ENCODE data around the gene ZNF23. TPM values are rescaled to one million over a fixed set of nuclear protein-coding genes. Genes with fewer than 3 reads are reported as not detected.
A peak's percentile ranks its signal among the peaks of the same experiment; 100 is the strongest.

ZNF23 gene
- total RNA-seq, 1 donor from 2014 or later, result 18.2 TPM

DNA sequence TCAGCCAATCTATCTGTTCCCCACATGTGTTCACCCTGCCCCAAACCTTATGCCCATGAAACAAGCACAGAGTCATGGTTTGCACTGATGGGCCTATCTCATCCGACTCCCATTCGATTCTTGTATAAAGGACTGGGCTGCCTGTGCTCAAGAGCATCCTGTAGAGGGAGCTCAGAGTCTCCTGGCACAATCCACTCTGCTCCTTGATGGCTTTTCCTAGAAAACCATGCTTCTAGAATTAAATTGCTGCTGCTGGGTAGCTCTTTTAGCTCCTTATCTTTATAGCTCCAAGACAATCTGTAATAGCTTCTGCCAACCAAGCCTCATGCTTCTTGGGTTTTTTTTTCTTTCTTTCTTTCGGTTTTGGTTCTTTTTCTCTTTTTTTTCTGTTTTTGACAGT is 17.4 kb upstream of the ZNF23 start:
- no peak overlapping the region for H3K4me3 Mint-ChIP-seq
- H3K36me3 Mint-ChIP-seq, result no peaks in the 10 kb centered on the region
- H3K4me1 Mint-ChIP-seq, result peaks cover 8% of the 10 kb centered on the region
- H3K4me3 ChIP-seq, result no peak overlapping the region
- no peaks in the 10 kb centered on the region for H3K36me3 ChIP-seq
- no peaks in the 10 kb centered on the region for H3K27me3 ChIP-seq
- H2AFZ ChIP-seq (replicated peaks), result no peak overlapping the region
- H3K27me3 Mint-ChIP-seq (ENCODE audit: insufficient read depth, low read depth), result no peaks in the 10 kb centered on the region
- H3K79me2 ChIP-seq (ENCODE audit: low read depth), result peaks cover 9% of the 10 kb centered on the region
- no peak for TF ChIP-seq EZH2 (IDR thresholded peaks at IDR 0.05)
- TF ChIP-seq EZH2phosphoT487 (IDR thresholded peaks at IDR 0.05), result no peak
- TF ChIP-seq, protein P1, sequence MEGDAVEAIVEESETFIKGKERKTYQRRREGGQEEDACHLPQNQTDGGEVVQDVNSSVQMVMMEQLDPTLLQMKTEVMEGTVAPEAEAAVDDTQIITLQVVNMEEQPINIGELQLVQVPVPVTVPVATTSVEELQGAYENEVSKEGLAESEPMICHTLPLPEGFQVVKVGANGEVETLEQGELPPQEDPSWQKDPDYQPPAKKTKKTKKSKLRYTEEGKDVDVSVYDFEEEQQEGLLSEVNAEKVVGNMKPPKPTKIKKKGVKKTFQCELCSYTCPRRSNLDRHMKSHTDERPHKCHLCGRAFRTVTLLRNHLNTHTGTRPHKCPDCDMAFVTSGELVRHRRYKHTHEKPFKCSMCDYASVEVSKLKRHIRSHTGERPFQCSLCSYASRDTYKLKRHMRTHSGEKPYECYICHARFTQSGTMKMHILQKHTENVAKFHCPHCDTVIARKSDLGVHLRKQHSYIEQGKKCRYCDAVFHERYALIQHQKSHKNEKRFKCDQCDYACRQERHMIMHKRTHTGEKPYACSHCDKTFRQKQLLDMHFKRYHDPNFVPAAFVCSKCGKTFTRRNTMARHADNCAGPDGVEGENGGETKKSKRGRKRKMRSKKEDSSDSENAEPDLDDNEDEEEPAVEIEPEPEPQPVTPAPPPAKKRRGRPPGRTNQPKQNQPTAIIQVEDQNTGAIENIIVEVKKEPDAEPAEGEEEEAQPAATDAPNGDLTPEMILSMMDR (IDR thresholded peaks at IDR 0.05), result peak; percentile 66
- H3K4me2 ChIP-seq, result no peak overlapping the region
- H3K9me3 ChIP-seq (ENCODE audit: low read depth), result no peaks in the 10 kb centered on the region
- H3F3A ChIP-seq (ENCODE audit: low read depth), result peaks cover 12% of the 10 kb centered on the region
- no peak overlapping the region for H3K27ac ChIP-seq
- H3K27ac Mint-ChIP-seq, result no peak overlapping the region
- DNase-seq (ENCODE audit: low spot score), result peak; percentile 60
- H3K4me1 ChIP-seq, result peaks cover 5% of the 10 kb centered on the region
- no peak overlapping the region for H3K9ac ChIP-seq
- no peaks in the 10 kb centered on the region for H3K9me3 Mint-ChIP-seq
- H4K20me1 ChIP-seq (ENCODE audit: low read depth), result no peaks in the 10 kb centered on the region

DNA sequence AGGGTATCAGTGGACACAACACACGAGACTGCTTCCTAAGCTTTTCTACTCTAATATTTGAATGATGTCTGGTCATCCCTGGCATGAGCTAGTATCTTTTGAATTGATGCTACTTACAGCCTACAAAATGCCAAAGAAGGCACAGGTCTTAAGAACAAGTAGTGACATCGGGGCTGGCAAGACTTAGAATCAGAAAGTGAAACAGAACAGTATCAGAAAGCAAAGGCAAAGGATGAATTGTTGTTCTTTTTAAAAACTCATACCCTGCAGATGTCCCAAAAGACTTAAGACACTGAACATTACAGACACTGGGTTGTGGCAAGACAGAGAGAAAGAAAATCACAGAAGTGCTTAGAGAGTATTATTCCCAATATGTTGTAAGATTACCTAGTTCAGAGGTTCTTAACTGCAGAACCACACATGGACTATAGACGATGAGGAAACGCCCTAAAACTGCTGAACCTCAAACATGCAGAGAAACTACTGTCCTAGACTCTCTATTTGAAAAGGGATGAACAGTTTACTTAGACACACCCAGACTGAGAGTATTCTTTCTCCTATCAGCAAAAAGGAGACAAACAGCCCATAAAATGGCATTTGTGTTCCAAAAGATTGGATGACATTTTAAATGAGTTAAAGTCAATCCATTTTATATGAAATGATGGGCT is 14.5 kb upstream of the ZNF23 start:
- Histone ChIP-seq H3K79me2 (ENCODE audit: low read depth) (no peaks in the 10 kb centered on the region), H3F3A (ENCODE audit: low read depth) (no peaks in the 10 kb centered on the region), H3K4me2 (no peak overlapping the region), H3K9ac (no peak overlapping the region), H3K27ac (no peak overlapping the region), H4K20me1 (ENCODE audit: low read depth) (no peaks in the 10 kb centered on the region), H2AFZ (replicated peaks) (no peak overlapping the region), H3K4me1 (no peaks in the 10 kb centered on the region), H3K36me3 (no peaks in the 10 kb centered on the region), H3K9me3 (ENCODE audit: low read depth) (no peaks in the 10 kb centered on the region), H3K27me3 (no peaks in the 10 kb centered on the region), H3K4me3 (no peak overlapping the region)
- no peaks in the 10 kb centered on the region for H3K27me3 Mint-ChIP-seq (ENCODE audit: insufficient read depth, low read depth)
- H3K36me3 Mint-ChIP-seq, result no peaks in the 10 kb centered on the region
- no peaks in the 10 kb centered on the region for H3K9me3 Mint-ChIP-seq
- TF ChIP-seq EZH2phosphoT487 (IDR thresholded peaks at IDR 0.05) (no peak), EZH2 (IDR thresholded peaks at IDR 0.05) (no peak)
- TF ChIP-seq, protein P1 (IDR thresholded peaks at IDR 0.05), result no peak
- no peak for DNase-seq (ENCODE audit: low spot score)
- H3K4me1 Mint-ChIP-seq, result no peaks in the 10 kb centered on the region
- H3K4me3 Mint-ChIP-seq, result no peak overlapping the region
- no peak overlapping the region for H3K27ac Mint-ChIP-seq

DNA sequence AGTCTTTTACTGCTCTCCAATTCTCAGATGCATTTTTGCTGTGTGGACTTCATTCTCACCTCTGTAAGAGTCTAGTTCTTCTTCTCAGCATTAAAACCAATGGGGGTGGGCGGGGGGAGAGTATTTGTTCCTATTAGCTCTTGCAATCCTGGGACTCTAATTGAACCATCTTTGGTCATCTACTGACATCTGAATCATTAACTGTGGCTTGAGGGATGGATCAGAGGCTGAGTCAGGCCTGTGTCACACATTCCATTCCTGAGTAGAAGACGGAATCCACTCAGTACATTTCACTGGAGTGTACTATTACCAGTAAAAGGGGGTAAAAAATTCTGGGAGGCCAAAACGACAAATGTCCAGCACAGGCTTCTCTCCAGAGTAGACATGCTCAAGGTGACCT is 12.8 kb upstream of the ZNF23 start:
- Mint-ChIP-seq H3K4me3 (no peak overlapping the region), H3K27me3 (ENCODE audit: insufficient read depth, low read depth) (no peaks in the 10 kb centered on the region), H3K27ac (no peak overlapping the region), H3K36me3 (no peaks in the 10 kb centered on the region), H3K4me1 (no peaks in the 10 kb centered on the region), H3K9me3 (no peaks in the 10 kb centered on the region)
- Histone ChIP-seq H3K4me1 (no peaks in the 10 kb centered on the region), H3K27ac (no peak overlapping the region), H4K20me1 (ENCODE audit: low read depth) (no peaks in the 10 kb centered on the region), H3K4me2 (no peak overlapping the region), H3K9ac (no peak overlapping the region), H3K79me2 (ENCODE audit: low read depth) (no peaks in the 10 kb centered on the region), H3K9me3 (ENCODE audit: low read depth) (no peaks in the 10 kb centered on the region), H2AFZ (replicated peaks) (no peak overlapping the region), H3K27me3 (no peaks in the 10 kb centered on the region), H3F3A (ENCODE audit: low read depth) (no peaks in the 10 kb centered on the region), H3K4me3 (no peak overlapping the region), H3K36me3 (no peaks in the 10 kb centered on the region)
- no peak for DNase-seq (ENCODE audit: low spot score)
- TF ChIP-seq, protein P1 (IDR thresholded peaks at IDR 0.05), result no peak
- TF ChIP-seq EZH2 (IDR thresholded peaks at IDR 0.05), result no peak
- no peak for TF ChIP-seq EZH2phosphoT487 (IDR thresholded peaks at IDR 0.05)

All from neural progenitor cell (in vitro differentiated cells).